Tibial artery (tissue), 4 donors: ENCODE data around the gene HMG20A.

Source experiments
- DNase-seq, 2 donors: peaks; one replicate each; pipeline ENCODE4 v3.0.0-alpha.2; 2019
- H3K27ac ChIP-seq, 2 donors: fragments of 200-600 bp; sonication (generic) in 1 of 2; 1 replicate in 1 of 2; 2 replicates in 1 of 2; pipeline ENCODE4 v1.5.1; 2018 to 2019; ENCODE audit warnings: mild to moderate bottlenecking in 1 of 2
- H3K27me3 ChIP-seq, 2 donors: fragments of 200-600 bp; sonication (generic) in 1 of 2; one replicate each; pipeline versions ENCODE4 v1.5.1 to v1.6.0; 2016 to 2019
- H3K36me3 ChIP-seq, 3 donors: fragments of 200-600 bp; sonication (generic) in 2 of 3; one replicate each; pipeline ENCODE4 v1.5.1; 2016 to 2019; ENCODE audit warnings: mild to moderate bottlenecking in 2 of 3
- H3K4me1 ChIP-seq, 4 donors: fragments of 200-600 bp; sonication (generic) in 2 of 4; 1 replicate in 3 of 4; 2 replicates in 1 of 4; pipeline ENCODE4 v1.5.1; 2016 to 2019
- H3K4me3 ChIP-seq, 2 donors: fragments of 200-600 bp; sonication (generic) in 1 of 2; 1 replicate in 1 of 2; 2 replicates in 1 of 2; pipeline ENCODE4 v1.5.1; 2018 to 2019; ENCODE audit warnings: mild to moderate bottlenecking in 2 of 2
- H3K9me3 ChIP-seq, 3 donors: fragments of 200-600 bp; sonication (generic) in 1 of 3; one replicate each; pipeline ENCODE4 v1.5.1; 2016 to 2019
- intact Hi-C: fragments of 100-400 bp; cut with DNase I; formaldehyde crosslinking; loops from one replicate; pipeline ENCODE4 v1.15.0; 2023; ENCODE audit warnings: low total_unique reads
- TF ChIP-seq, protein P1 (sequence below), 2 experiments: fragments of 200-600 bp in 1 of 2; fragments of 450-650 bp in 1 of 2; IDR thresholded peaks; one replicate each; pipeline ENCODE4 v1.5.1; 2017 to 2019; ENCODE audit warnings: antibody characterized with exemption in 2 of 2, mild to moderate bottlenecking in 1 of 2, moderate library complexity in 1 of 2

HMG20A gene

DNA sequence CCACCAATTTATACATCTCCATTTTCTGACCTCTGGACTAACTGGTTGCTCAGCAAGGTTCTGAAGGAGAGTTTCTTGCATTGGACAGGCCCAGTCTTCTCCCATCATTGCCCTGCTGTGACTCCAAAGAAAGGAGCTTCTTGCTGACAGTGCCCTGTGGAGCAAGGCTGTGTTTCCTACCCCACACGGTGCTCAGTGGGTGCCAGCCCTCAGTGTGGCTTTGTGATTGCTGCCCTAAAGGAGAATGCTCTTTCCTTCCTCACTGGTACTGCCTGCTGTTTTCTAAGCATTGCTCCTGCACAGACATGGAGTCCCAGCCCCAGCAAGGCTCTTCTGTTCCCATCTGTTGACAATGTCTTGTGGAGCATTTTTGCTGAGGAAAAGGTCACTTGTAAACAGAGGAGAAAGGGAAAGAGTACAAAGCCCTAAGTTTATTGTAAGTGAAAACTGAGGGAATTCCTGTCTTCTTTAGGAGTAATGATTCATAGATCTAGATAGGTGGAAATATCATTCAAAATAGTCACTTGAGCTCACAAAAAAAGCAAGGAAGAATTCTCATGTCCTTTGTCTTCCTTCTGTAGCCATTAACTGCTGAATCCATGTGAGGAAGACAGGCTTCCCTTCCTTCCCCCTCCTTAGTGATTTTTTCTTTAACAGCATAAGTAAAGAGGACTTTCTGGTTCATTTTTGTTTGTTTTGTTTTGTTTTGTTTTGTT is 62.9 kb downstream of the HMG20A start:
- TF ChIP-seq, protein P1, sequence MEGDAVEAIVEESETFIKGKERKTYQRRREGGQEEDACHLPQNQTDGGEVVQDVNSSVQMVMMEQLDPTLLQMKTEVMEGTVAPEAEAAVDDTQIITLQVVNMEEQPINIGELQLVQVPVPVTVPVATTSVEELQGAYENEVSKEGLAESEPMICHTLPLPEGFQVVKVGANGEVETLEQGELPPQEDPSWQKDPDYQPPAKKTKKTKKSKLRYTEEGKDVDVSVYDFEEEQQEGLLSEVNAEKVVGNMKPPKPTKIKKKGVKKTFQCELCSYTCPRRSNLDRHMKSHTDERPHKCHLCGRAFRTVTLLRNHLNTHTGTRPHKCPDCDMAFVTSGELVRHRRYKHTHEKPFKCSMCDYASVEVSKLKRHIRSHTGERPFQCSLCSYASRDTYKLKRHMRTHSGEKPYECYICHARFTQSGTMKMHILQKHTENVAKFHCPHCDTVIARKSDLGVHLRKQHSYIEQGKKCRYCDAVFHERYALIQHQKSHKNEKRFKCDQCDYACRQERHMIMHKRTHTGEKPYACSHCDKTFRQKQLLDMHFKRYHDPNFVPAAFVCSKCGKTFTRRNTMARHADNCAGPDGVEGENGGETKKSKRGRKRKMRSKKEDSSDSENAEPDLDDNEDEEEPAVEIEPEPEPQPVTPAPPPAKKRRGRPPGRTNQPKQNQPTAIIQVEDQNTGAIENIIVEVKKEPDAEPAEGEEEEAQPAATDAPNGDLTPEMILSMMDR (IDR thresholded peaks at IDR 0.05), result no peak
- no peak for DNase-seq
- intact Hi-C loops, result no loop called here
- Histone ChIP-seq H3K36me3 (peaks cover 21 to 48% (median 48%) of the 10 kb centered on the region in 3 donors), H3K27ac (no peak overlapping the region), H3K27me3 (no peaks in the 10 kb centered on the region), H3K4me1 (peaks cover 0 to 31% (median 6%) of the 10 kb centered on the region in 4 donors), H3K9me3 (no peaks in the 10 kb centered on the region), H3K4me3 (no peak overlapping the region)

DNA sequence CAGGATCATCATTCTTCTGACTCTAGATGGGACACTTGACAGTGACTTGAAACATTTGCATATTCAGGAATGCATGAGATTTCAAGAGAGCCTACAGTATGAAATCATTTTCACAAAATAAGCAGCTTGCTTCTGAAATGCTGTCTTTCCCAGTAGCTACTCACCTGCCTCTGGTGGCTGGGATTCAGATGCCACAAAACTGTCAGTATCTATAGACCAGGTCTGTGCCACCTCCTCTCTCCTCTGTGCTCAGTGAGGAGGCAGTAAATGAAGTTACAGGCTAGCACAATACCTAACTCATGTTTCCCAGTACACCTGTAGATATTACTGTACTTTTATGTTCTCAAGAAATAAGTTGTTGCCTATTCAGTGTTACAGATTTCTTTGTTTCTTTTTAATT is 64.3 kb downstream of the HMG20A start:
- Histone ChIP-seq H3K4me1 (peaks cover 0 to 31% (median 6%) of the 10 kb centered on the region in 4 donors), H3K4me3 (no peak overlapping the region), H3K36me3 (peaks cover 8 to 35% (median 34%) of the 10 kb centered on the region in 3 donors), H3K27ac (no peak overlapping the region), H3K27me3 (no peaks in the 10 kb centered on the region), H3K9me3 (no peaks in the 10 kb centered on the region)
- DNase-seq, result no peak
- intact Hi-C loops, result no loop called here
- TF ChIP-seq, protein P1 (IDR thresholded peaks at IDR 0.05), result no peak

DNA sequence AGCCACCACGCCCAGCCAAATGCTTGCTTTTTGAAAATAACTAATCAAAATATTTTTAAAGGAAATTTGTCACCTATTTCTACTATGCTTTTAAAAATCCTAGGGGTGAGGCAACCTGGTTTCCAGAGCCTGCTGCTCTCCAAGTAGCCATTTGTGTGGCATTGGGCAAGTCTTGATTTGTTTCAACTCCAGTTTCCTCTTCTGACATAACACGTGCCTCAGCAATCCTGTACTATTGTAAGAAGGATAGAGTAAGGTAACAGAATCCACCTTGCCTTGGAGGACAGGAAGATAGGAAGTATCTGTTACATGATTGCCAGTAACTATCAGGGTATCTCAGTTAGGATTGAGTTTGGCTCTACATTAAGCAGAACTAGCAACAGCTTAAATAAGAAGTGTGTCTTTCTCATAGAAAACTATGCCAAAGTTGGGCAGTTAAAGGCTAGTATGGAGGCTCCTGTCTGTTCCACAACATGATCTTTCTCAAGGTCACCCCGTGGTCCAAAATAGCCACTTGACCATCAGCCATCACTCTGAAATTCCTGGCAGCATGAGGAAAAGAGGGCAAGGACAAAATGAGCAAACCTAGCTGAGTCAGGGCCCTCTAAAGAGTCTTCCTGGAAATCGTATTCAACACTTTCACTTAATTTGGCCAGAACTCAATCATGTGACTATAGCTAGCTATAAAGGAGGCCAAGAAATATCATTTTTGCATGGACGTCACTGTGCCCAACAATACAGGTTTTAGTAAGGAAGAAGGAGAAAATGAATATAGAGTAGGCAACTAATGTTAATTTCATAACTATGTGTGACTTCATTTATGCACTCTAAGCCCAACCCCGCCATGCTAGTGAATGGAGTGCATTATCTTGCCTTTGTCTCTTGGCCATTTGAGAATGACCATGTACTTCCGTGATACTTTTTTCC is 66.1 kb downstream of the HMG20A start:
- no peak for DNase-seq
- no peak overlapping the region for H3K4me3 ChIP-seq
- H3K36me3 ChIP-seq, result peaks cover 0 to 29% (median 23%) of the 10 kb centered on the region in 3 donors
- TF ChIP-seq, protein P1 (IDR thresholded peaks at IDR 0.05), result no peak
- H3K27ac ChIP-seq, result peak overlapping the region; percentile 20 to 46
- no peaks in the 10 kb centered on the region for H3K27me3 ChIP-seq
- H3K9me3 ChIP-seq, result no peaks in the 10 kb centered on the region
- intact Hi-C loops, result no loop called here
- H3K4me1 ChIP-seq, result peaks cover 0 to 24% (median 6%) of the 10 kb centered on the region in 4 donors

DNA sequence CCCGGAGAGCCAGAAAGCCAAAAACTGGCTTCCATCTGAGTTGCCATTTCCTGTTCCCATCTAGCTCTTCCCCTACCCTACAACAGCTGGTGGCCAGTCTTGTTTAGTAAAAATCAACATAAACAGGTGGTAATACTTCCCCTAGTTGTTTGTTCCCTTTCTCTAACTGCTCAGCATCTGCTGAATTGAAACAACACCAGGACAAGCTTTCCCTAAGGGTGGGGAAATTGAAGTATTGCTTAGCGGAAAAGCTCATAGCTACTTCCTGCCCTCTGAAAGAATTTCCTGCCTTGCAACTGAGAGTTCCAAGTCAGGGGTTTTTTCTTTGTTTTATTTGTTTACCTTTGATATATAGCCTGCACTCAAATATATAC is 66.8 kb downstream of the HMG20A start:
- TF ChIP-seq, protein P1 (IDR thresholded peaks at IDR 0.05), result no peak
- H3K27ac ChIP-seq, result peak overlapping the region in 1 of 2 donors; percentile 20
- peaks cover 0 to 19% (median 6%) of the 10 kb centered on the region in 4 donors for H3K4me1 ChIP-seq
- no peaks in the 10 kb centered on the region for H3K27me3 ChIP-seq
- H3K36me3 ChIP-seq, result peaks cover 0 to 29% (median 22%) of the 10 kb centered on the region in 3 donors
- H3K4me3 ChIP-seq, result no peak overlapping the region
- H3K9me3 ChIP-seq, result no peaks in the 10 kb centered on the region
- DNase-seq, result no peak
- intact Hi-C loops, result no loop called here

DNA sequence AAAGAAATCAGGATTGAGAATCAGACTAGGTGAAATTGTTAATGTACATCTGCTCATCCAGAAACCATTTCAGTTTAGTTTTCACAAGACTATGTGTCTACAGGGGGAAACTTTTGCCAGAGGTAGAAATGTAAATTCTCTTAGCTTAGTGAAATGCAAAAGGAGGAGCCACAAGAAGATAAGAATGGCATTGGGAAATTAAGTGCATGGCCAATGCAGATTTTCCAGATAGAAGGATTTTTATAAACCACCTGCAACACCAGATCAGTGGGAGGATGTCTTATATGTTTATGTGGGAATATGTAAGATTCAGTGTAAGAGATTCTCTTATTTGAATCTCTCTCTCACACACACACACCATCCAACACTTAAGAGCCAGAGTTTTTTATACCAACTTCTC is 67.2 kb downstream of the HMG20A start:
- H3K4me3 ChIP-seq, result no peak overlapping the region
- intact Hi-C loops, result no loop called here
- H3K27me3 ChIP-seq, result no peaks in the 10 kb centered on the region
- peaks cover 0 to 15% (median 4%) of the 10 kb centered on the region in 4 donors for H3K4me1 ChIP-seq
- H3K27ac ChIP-seq, result no peak overlapping the region
- peaks cover 0 to 28% (median 22%) of the 10 kb centered on the region in 3 donors for H3K36me3 ChIP-seq
- H3K9me3 ChIP-seq, result no peaks in the 10 kb centered on the region
- TF ChIP-seq, protein P1 (IDR thresholded peaks at IDR 0.05), result no peak
- no peak for DNase-seq
